Karpas-422 (cell line): ENCODE results near the gene MYO15A. TPM values are rescaled to one million over a fixed set of nuclear protein-coding genes. Genes with fewer than 3 reads are reported as not detected.

ENCODE experiments used
- DNase-seq: peaks from one replicate; pipeline ENCODE4 v3.0.0-alpha.2; 2015
- H2AFZ ChIP-seq: fragments of 200-600 bp; sonication (generic); 2 replicates; pipeline ENCODE4 v1.6.1; 2014; ENCODE audit warnings: antibody characterized with exemption, low read length, mixed read lengths
- H3K27ac ChIP-seq: fragments of 200-600 bp; sonication (generic); 2 replicates; pipeline ENCODE4 v1.5.1; 2014; ENCODE audit warnings: mild to moderate bottlenecking, low read length, moderate library complexity
- H3K27me3 ChIP-seq: fragments of 200-600 bp; sonication (generic); 2 replicates; pipeline ENCODE4 v1.6.1; 2014; ENCODE audit warnings: low read length, mixed read lengths
- H3K36me3 ChIP-seq: fragments of 200-600 bp; sonication (generic); 2 replicates; pipeline ENCODE4 v1.6.1; 2014; ENCODE audit warnings: low read length, mixed read lengths; ENCODE audit not compliant: insufficient read depth
- H3K4me1 ChIP-seq: fragments of 200-600 bp; sonication (generic); 2 replicates; pipeline ENCODE4 v1.6.1; 2014; ENCODE audit warnings: mild to moderate bottlenecking, low read length, mixed read lengths
- H3K4me2 ChIP-seq: fragments of 200-600 bp; sonication (generic); 2 replicates; pipeline ENCODE4 v1.6.1; 2014; ENCODE audit warnings: low read length, low read depth, mild to moderate bottlenecking; ENCODE audit not compliant: poor library complexity, severe bottlenecking
- H3K4me3 ChIP-seq: fragments of 200-600 bp; sonication (generic); 2 replicates; pipeline ENCODE4 v1.5.1; 2014; ENCODE audit warnings: mild to moderate bottlenecking, antibody characterized with exemption, low read length, mixed read lengths
- H3K79me2 ChIP-seq: fragments of 200-600 bp; sonication (generic); 2 replicates; pipeline ENCODE4 v1.6.1; 2014; ENCODE audit warnings: mild to moderate bottlenecking, low read length, mixed read lengths
- H3K9ac ChIP-seq: fragments of 200-600 bp; sonication (generic); 2 replicates; pipeline ENCODE4 v1.6.0; 2014; ENCODE audit warnings: low read length
- H3K9me2 ChIP-seq: fragments of 200-600 bp; sonication (generic), shearing (Covaris generic); replicated peaks from 2 replicates; pipeline ENCODE4 v1.6.0; 2014; ENCODE audit warnings: mild to moderate bottlenecking, low read length, moderate library complexity; ENCODE audit not compliant: insufficient read depth
- H3K9me3 ChIP-seq: fragments of 300-700, 200-600 bp; sonication (generic); 2 replicates; pipeline ENCODE4 v1.6.1; 2014; ENCODE audit warnings: low read length, mixed read lengths
- H4K20me1 ChIP-seq: fragments of 200-600 bp; sonication (generic); 2 replicates; pipeline ENCODE4 v1.6.1; 2014; ENCODE audit warnings: mild to moderate bottlenecking, antibody characterized with exemption, low read length, low read depth; ENCODE audit not compliant: insufficient read depth
- total RNA-seq: library from RNA; depleted of rRNA; stranded (reverse); fragments of >200 nt; shearing (Covaris generic); gene quantifications from 2 replicates; pipeline ENCODE4 v1.2.3, GENCODE V29; 2014; ENCODE audit warnings: low replicate concordance

MYO15A gene
- total RNA-seq, 1 experiment from 2014 or later: 1.3 TPM

DNA sequence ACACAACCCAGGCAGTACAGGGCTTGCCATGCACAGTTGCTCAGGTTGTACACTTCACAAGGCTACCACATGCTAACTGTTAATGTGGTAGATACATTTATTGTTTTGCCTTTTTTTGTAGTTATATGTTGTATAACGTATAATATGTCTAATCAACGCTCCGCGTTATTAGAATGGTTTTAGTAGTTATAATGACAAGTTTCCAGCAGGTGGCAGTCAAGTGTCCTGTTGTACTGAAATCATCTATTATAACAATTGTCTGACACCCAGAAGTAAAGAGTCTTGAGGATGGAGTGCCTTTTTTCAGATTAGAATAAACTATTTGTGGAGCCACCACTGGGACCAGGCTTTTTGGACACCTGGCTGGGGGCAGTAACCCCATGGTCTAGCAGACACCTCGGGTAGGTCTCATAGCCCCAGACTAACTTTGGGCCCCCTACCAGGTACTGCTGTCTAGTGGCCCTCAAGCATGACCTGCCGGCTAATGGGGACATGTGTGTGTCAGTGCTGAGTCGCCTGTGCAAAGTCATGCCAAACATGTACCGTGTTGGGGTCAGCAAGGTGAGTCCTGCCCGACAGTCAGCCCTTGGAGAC, 32.8 kb downstream of the MYO15A start:
- H3K9me2 ChIP-seq: no peaks in the 10 kb centered on the region
- H3K27me3 ChIP-seq: no peaks in the 10 kb centered on the region
- no peak overlapping the region for H2AFZ ChIP-seq
- no peak overlapping the region for H3K9ac ChIP-seq
- peak; percentile 89 for DNase-seq
- no peaks in the 10 kb centered on the region for H3K4me1 ChIP-seq
- no peak overlapping the region for H3K4me3 ChIP-seq
- H3K4me2 ChIP-seq: no peak overlapping the region
- H3K36me3 ChIP-seq: no peaks in the 10 kb centered on the region
- H3K9me3 ChIP-seq: no peaks in the 10 kb centered on the region
- no peaks in the 10 kb centered on the region for H4K20me1 ChIP-seq
- H3K79me2 ChIP-seq: no peaks in the 10 kb centered on the region
- no peak overlapping the region for H3K27ac ChIP-seq

DNA sequence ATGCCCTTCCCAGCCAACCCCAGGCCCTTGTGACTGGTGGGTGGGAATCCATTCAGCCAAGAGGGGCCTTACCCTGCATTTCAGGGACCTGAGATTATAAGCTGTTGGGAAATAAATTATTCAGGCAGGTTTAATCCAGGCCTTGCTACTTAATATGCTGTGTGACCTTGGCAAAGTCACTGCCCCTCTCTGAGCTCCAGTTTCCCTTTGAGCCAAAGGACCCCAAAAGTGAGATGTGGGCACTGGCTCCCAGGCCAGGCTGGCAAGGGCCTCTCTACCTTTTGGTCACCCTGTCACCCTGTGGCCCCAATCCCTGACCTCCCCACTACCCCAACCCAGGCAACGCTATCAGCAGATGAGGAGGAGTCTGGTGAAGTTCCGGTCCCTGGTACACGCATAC, 33.9 kb downstream of the MYO15A start:
- DNase-seq: no peak
- H3K36me3 ChIP-seq: no peaks in the 10 kb centered on the region
- no peaks in the 10 kb centered on the region for H3K27me3 ChIP-seq
- no peaks in the 10 kb centered on the region for H3K4me1 ChIP-seq
- H3K9me3 ChIP-seq: no peaks in the 10 kb centered on the region
- H2AFZ ChIP-seq: no peak overlapping the region
- no peak overlapping the region for H3K4me3 ChIP-seq
- H3K79me2 ChIP-seq: no peaks in the 10 kb centered on the region
- H3K9ac ChIP-seq: no peak overlapping the region
- no peaks in the 10 kb centered on the region for H4K20me1 ChIP-seq
- H3K27ac ChIP-seq: no peak overlapping the region
- H3K4me2 ChIP-seq: no peak overlapping the region
- no peaks in the 10 kb centered on the region for H3K9me2 ChIP-seq

DNA sequence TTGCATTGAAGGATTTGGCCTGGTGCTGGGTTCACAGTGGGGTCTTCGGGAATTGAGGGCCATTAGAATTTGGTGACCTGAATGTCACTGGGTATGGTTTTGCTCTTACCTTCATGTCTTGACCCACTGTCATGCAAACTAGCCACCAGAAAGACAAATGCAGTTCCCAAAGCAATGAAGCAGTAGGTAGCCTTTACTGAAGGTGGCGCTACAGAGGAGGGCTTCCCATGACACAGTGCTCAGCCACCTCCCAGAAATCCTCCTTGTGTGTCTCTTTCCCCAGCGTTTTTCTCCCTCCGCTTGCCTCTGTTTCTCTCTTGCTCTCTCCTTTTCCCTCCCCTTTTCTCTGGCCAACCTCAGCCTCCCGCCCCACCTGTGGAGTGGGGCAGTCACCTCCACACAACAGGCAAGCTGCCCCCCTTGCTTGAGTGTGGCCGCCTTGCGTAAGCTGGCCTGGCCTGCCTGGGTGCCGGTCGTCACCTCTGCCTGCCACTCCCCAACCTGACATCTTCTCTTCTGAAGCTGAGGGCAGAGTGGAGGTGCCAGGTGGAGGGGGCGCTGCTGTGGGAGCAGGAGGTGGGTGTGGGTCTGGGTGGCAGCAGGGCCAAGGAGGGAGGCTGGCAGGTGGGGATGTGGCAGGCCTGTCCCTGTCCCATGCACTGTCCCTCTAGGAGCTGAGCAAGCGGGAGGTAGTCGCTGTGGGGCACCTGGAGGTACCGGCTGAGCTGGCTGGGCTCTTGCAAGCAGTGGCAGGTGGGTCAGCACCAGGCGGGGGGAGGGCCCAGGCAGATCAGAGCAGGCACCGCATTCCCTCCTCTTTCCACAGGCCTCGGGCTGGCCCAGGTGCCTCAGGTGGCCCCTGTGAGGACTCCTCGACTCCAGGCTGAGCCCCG, 34.7 kb downstream of the MYO15A start:
- H3K4me1 ChIP-seq: no peaks in the 10 kb centered on the region
- H3K9me3 ChIP-seq: no peaks in the 10 kb centered on the region
- H2AFZ ChIP-seq: no peak overlapping the region
- H3K9me2 ChIP-seq: no peaks in the 10 kb centered on the region
- no peak overlapping the region for H3K4me2 ChIP-seq
- no peaks in the 10 kb centered on the region for H3K36me3 ChIP-seq
- H3K9ac ChIP-seq: no peak overlapping the region
- H3K27me3 ChIP-seq: no peaks in the 10 kb centered on the region
- H4K20me1 ChIP-seq: no peaks in the 10 kb centered on the region
- DNase-seq: peak; percentile 76
- H3K4me3 ChIP-seq: no peak overlapping the region
- H3K79me2 ChIP-seq: no peaks in the 10 kb centered on the region
- H3K27ac ChIP-seq: no peak overlapping the region

DNA sequence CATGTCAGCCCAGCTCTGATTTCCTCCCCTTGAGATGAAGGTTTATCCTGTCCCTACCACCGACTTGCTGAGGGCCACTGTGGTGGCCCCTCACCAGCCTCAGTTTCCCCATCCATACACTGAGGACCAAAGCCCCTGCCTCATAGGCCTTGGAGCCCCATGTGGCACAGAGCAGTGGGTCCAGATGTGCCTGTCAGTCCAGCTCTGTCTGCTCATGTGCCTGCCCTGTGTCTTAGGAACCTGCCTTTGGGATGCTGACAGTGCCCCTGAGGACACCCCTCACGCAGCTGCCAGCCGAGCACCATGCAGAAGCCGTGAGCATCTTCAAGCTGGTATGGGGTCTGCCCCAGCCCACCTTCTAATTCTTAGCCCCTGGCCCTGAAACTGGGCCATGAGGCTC, 35.7 kb downstream of the MYO15A start:
- Histone ChIP-seq H3K27ac (no peak overlapping the region), H4K20me1 (no peaks in the 10 kb centered on the region), H3K9ac (no peak overlapping the region), H3K9me2 (no peaks in the 10 kb centered on the region), H3K79me2 (no peaks in the 10 kb centered on the region), H3K9me3 (no peaks in the 10 kb centered on the region), H2AFZ (no peak overlapping the region), H3K4me2 (no peak overlapping the region), H3K27me3 (no peaks in the 10 kb centered on the region), H3K4me1 (no peaks in the 10 kb centered on the region), H3K4me3 (no peak overlapping the region), H3K36me3 (no peaks in the 10 kb centered on the region)
- DNase-seq: no peak

DNA sequence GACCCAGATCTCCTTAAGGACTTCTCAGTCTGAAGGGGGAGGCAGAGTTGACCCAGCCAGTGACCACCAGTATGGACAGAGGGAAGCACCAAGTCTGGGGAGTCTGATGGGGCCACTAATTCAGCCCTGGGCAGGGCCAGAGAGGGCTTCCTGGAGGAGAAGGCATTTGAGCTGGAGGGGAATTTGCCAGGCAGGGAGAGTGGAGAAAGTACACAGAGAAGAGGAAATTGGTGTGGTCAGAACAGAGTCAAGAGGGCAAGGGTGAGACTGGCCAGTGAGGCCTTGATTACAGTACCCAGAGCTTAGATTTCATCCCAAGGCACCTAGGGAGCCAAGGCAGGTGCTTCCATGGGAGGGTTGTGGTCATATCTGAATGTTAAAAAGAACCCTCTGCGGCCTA, 36.3 kb downstream of the MYO15A start:
- no peaks in the 10 kb centered on the region for H3K9me3 ChIP-seq

DNA sequence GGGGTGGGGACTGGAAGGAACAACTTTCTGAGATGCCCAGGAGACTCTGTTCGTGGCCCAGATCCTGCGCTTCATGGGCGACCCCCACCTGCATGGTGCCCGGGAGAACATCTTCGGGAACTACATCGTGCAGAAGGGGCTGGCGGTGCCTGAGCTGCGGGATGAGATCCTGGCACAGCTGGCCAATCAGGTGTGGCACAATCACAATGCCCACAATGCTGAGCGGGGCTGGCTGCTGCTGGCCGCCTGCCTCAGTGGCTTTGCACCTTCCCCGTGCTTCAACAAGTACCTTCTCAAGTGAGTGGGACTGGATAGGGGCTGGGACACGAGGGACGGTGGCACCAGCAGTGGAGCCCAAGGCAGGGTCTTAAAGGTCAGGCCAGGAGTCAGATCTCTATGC, 37.3 kb downstream of the MYO15A start:
- Histone ChIP-seq H3K4me2 (no peak overlapping the region), H4K20me1 (no peaks in the 10 kb centered on the region), H3K9me3 (no peaks in the 10 kb centered on the region), H3K36me3 (no peaks in the 10 kb centered on the region), H2AFZ (no peak overlapping the region), H3K4me3 (no peak overlapping the region), H3K27me3 (no peaks in the 10 kb centered on the region), H3K27ac (no peak overlapping the region), H3K9me2 (no peaks in the 10 kb centered on the region), H3K4me1 (no peaks in the 10 kb centered on the region), H3K9ac (no peak overlapping the region), H3K79me2 (no peaks in the 10 kb centered on the region)
- no peak for DNase-seq

More for the DNA sequence above, 36.3 kb downstream of the MYO15A start:
- H3K9me2 ChIP-seq: no peaks in the 10 kb centered on the region
- H3K27ac ChIP-seq: no peak overlapping the region
- H2AFZ ChIP-seq: no peak overlapping the region
- no peak overlapping the region for H3K4me3 ChIP-seq
- no peak overlapping the region for H3K9ac ChIP-seq
- no peaks in the 10 kb centered on the region for H3K79me2 ChIP-seq
- no peaks in the 10 kb centered on the region for H3K4me1 ChIP-seq
- H3K36me3 ChIP-seq: no peaks in the 10 kb centered on the region
- DNase-seq: no peak
- H3K27me3 ChIP-seq: no peaks in the 10 kb centered on the region
- no peak overlapping the region for H3K4me2 ChIP-seq
- no peaks in the 10 kb centered on the region for H4K20me1 ChIP-seq

DNA sequence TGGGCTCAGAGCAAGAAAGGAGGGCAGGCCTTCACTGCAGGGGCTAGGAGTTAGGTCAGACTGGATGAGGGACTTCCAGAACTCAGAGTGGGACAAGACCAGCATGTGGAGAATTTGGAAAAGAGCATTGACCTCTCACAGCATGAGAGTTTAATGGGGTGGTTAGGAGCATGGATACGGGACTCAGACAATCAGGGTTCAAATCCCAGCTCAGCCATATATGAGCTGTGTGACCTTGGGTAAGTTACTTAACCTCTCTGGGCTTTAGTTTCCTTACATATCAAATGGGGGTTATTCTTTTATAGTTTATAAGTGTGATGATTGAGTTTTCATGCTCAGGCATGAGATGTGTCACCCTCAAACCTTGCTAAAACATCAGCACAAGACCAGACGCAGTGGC, 37.7 kb downstream of the MYO15A start:
- no peaks in the 10 kb centered on the region for H3K27me3 ChIP-seq
- H3K9me2 ChIP-seq: no peaks in the 10 kb centered on the region
- H3K4me3 ChIP-seq: no peak overlapping the region
- no peaks in the 10 kb centered on the region for H3K79me2 ChIP-seq
- no peak overlapping the region for H3K9ac ChIP-seq
- H4K20me1 ChIP-seq: no peaks in the 10 kb centered on the region
- H3K36me3 ChIP-seq: no peaks in the 10 kb centered on the region
- no peak overlapping the region for H2AFZ ChIP-seq
- no peaks in the 10 kb centered on the region for H3K9me3 ChIP-seq
- H3K4me1 ChIP-seq: no peaks in the 10 kb centered on the region
- no peak overlapping the region for H3K27ac ChIP-seq
- no peak for DNase-seq
- no peak overlapping the region for H3K4me2 ChIP-seq

DNA sequence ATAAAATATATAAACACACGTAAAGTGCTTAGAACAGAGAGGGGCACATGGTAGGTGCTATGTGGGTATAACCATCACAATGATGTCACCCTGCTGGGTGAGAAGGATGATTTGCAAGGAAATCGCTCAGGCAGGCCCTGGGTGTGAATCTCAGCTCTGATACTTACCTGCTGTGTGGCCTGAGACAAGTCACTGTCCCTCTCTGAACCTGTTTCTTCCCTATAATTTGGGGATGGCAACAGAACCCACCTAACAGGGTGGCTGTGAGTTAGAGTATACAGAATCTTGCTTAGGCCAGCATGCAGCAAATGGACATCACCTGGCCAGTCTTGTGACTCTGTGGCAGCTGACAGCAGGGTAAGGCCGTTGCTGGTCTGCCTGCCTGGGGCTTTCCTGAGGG, 38.4 kb downstream of the MYO15A start:
- no peak overlapping the region for H3K9ac ChIP-seq
- no peak overlapping the region for H3K4me2 ChIP-seq
- no peaks in the 10 kb centered on the region for H3K4me1 ChIP-seq
- H3K27me3 ChIP-seq: no peaks in the 10 kb centered on the region
- no peak overlapping the region for H3K27ac ChIP-seq
- no peak for DNase-seq
- H4K20me1 ChIP-seq: no peaks in the 10 kb centered on the region
- no peaks in the 10 kb centered on the region for H3K9me3 ChIP-seq
- H2AFZ ChIP-seq: no peak overlapping the region
- no peaks in the 10 kb centered on the region for H3K9me2 ChIP-seq
- H3K79me2 ChIP-seq: no peaks in the 10 kb centered on the region
- no peaks in the 10 kb centered on the region for H3K36me3 ChIP-seq
- no peak overlapping the region for H3K4me3 ChIP-seq
